GM19463 (cell line): ENCODE measurements around the gene SETBP1.

Experiments
- ATAC-seq: cut with Tn5 transposase; IDR thresholded peaks from one replicate; pipeline ENCODE4 v1.9.1; 2021; ENCODE audit warnings: mild to moderate bottlenecking, moderate library complexity; ENCODE audit not compliant: unreplicated experiment

The SETBP1 gene

DNA sequence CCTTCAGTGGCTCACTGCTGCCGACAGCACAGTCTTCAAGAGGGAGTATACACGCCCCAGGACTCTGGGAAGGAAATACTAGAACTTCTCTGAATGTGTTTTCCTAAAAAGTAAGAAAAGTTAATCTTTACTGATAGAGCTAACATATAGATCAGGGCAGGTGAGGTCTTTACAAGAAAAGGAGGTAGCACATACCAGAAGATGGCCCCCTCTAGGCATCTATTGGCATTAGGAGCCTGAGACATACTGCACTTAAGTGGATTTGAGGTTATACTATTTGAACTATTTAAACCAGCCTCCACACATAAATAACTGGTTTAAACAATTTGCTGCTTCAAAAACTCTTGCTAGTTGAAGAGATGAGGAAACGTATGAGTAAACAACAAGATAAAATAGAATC is 406.1 kb downstream of the SETBP1 start:
- ATAC-seq: no peak

DNA sequence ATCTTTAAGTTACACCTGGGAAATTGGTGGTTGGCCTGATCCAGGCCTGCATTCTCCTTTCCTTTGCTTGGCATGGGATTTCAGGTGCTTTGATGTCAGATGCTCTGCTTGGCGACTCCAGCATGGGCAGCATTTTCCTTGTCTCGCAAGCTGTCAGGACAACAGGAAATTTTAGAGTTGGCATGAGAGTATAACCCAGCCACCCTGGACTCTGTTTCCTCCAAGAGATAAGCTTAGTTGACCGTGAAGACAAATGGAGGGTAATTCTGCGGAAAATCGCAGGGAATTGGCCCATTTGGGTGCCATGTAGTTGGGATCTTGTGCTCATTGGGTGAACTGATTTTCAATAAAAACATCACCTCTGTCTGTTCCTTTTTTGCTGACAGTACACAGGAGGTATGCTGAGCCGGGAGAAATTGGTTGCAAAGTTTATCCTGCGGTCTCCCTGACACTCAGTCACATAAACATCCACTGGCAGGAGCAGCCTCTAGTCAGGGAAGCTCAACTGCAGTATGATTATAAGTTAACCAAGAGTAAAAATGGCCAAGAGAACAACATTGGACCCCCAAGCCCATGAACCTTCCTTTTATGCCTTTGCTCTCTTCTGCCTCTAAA is 409.9 kb downstream of the SETBP1 start:
- ATAC-seq: no peak

DNA sequence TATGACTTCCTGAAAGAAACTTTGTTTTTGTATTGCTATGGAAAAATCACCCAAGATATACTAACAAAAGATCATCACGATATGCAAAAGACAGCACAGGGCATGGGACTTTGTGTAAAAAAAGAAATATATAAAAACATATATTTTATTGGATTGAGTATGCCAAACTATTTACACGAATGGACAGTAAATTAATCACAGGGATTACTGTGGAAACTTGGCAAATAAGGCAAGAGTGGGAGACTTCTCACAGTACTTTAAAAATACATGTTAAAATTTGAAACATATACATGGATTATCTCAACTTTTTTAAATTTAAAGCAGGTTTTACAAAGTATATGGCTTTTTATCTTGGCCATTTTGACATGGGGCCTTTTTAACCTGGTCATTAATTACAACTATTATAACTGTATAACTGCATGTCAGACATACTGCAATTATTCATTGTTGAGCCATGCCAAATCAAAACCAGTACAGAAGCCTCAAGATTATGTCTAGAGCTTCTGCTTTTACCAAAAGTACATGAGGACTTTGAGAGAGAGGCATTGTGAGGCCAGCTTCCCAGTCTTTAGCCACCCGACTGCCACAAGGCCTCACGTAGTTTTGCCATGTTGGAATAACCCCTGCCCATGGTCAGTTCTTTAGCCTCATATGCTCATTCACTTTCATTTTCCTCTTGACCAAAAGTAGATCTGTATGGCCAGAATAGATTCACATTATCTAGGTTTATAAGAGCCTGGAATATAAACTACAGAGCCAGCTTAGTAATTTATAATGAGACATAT is 419.8 kb downstream of the SETBP1 start:
- ATAC-seq: no peak

DNA sequence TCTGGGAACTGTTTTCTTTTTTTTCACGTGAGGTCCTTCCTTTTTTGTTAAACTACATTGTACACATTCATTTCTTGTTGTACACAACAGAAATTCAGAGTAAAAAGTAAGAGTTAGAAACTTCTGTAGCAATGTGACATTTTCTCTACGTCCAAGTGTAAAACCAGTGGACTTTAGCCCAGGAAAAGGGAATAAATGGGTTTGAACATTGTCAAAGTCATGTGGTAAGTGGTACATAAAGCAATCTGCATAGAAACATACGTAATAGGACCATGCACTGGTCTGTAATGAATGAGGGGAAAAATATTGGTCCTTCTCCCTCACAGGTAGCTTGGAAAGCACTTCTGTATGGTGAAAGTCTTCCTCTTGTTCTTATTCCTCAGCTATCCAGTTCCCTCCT is 421.4 kb downstream of the SETBP1 start:
- no peak for ATAC-seq

DNA sequence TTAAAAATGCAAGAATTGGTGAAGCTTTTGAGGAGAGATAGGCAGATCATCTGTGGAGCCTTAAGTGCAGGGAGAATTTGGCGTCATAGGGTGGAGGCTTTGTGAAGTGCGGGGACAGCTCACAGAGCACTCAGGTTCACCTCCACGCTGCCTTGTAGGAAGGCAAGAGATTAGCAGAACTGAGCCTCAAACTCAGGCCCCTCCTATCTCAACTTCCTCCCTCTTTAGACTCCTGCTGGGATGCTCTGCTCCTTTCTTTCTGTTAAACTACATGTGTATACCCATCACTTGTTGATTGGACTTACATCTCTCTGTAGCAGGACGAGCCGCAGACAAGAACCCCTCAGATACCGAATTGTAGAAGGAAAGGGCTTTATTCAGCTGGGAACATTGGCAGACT is 422.2 kb downstream of the SETBP1 start:
- ATAC-seq: no peak

GRCh38 chr18:45103319-45104048 is 422.8 kb downstream of the SETBP1 start:
- peak; percentile 39 for ATAC-seq

- peak; percentile 16 for ATAC-seq
Measured at GRCh38 chr18:45104049-45104395, 423.3 kb downstream of the SETBP1 start.

DNA sequence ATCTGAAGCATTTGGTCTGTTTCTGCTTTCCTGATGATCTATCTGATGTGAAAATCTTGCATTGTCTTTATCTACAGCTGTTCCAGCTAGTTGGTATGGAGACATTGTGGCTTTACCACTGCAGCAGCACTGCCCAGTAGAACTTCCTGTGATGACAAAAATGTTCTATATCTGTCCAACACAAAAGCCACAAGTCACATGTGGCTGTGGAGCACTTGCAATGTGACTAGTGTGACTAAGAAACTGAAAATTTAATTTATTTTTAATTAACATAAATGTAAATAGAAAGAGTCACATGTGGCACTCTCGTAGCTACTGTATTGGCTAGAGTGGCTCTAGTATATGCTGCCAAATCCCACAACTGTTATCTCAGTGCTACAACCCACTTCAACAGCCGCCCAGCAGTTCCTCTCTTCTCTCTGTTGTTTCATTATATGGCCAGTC is 425.7 kb downstream of the SETBP1 start:
- ATAC-seq: peak; percentile 82

GRCh38 chr18:45107425-45107824 is 426.7 kb downstream of the SETBP1 start:
- ATAC-seq: no peak

GRCh38 chr18:45108754-45109153 is 428.1 kb downstream of the SETBP1 start:
- no peak for ATAC-seq

DNA sequence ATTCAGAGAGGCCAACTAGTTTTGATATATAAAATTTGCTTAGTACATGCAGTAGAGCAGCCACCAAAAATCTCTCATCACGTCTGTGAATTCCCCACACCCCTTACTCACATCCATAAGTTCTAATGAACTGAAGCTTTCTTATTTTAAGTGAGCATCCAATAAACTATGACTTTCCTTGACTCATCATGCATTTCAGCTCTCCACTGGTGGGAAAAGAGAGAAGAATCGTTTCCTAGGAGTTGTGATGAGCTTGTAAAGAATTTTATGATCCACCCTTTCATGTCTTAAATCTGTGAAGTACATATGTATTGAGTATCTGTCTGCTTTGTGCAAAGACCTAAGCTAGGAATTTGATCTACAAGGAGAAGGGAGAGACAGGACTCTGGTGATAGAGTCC is 428.6 kb downstream of the SETBP1 start:
- no peak for ATAC-seq

- ATAC-seq: no peak
Measured at GRCh38 chr18:45109706-45110105, 429.0 kb downstream of the SETBP1 start.

- no peak for ATAC-seq
Measured at GRCh38 chr18:45110577-45111501, 430.2 kb downstream of the SETBP1 start.

DNA sequence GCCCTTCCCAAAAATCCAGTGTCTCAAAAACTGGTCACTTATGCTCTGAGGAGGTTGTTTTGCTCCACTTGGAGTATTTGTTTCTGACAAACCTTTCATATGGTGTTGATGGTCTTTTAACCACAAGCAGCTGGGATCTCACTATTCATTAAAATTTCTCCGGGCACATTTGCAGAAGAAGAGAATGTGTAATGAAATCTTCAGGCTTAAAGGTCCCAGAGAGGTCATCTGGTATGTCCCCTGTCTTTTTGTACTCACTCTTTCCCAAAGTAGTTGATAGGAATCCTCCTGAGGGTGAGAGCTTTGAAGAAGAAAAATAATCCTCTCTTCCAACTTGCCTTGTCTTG is 430.8 kb downstream of the SETBP1 start:
- ATAC-seq: no peak

DNA sequence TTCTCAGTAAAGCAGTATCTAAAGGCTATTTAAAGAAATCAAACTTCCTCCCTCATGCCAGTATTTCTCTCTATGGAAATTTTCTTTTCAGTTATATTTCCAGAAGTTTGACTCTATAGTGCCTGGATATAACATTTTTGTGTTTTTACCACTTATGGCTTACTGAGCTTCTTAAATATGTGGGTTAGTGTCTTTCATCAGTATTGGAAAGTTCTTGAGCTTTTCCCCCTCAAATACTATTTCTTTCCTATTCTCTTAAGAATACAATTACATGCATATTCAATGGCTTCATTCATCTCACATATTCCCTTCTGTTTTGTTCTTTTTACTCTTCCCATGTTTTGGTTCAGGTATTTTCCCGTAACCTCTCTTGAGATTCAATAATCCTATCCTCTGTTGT is 432.0 kb downstream of the SETBP1 start:
- ATAC-seq: no peak

DNA sequence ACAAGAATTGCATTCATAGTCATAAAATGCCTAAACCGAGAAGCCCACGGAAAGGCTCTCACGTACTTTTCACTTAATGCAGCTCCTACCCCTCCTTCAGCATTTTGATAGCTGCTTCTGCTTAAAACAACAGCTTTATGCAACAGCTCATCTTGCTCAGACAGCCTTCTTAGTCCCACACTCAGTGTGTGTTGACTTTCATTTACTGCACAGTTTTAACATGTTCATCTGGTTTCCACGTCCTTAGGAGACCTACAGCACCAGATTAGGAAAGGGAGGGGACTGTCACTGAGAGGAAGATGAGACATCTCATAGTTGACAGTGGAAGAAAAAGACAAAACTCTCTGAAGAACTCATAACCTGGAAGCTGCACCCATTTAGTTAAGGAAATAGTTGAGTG is 435.4 kb downstream of the SETBP1 start:
- ATAC-seq: no peak
